HG03108 (cell line): Measurements from ENCODE around the gene SLC12A7.

ENCODE experiments used
- ATAC-seq: cut with Tn5 transposase; IDR thresholded peaks from one replicate; pipeline ENCODE4 v1.9.1; 2021; ENCODE audit warnings: moderate library complexity; ENCODE audit not compliant: unreplicated experiment

SLC12A7 gene

DNA sequence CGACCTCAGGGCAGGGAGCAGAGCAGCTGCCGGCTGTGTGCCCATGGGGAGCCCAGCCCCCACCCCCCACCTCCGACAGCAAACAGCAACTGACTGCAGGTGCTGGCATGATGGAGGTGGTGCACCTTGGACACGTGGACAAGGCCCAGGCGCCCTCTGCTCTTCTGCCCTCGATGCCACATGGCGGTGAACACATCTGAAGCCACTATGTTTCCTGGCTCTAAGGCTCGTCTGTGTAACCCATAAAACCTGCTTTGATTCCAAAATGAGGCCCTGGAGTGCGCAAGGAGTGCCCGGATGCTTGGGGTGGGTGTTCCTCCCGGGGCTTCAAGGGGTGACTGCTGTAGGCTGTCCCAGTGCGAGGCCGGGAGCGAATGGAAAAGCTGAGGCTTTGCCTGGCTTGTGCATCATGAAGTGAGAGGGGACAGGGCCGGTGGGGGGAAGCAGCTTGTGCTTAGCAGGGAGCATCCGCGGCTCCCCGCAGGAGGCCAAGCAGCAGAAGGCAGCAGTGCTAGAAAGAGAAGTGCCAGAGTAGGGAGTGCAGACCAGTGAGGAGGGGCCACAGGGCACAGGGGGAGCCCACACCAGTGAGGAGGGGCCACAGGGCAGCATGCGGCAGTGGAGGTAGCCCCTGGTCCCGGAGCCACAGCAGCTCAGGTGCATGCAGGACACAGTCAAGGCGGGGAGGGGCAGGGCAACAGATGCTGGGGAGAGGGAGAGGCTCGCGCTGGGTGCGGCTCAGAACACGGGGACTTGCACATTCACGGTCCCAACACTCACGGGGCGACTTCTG, 73.2 kb downstream of the SLC12A7 start:
- no peak for ATAC-seq

- no peak for ATAC-seq
These were observed 74.0 kb downstream of the SLC12A7 start for GRCh38 chr5:1037671-1038416.

GRCh38 chr5:1037123-1037670, 74.7 kb downstream of the SLC12A7 start:
- no peak for ATAC-seq

- ATAC-seq = no peak
These were observed 75.2 kb downstream of the SLC12A7 start for GRCh38 chr5:1036504-1037122.

DNA sequence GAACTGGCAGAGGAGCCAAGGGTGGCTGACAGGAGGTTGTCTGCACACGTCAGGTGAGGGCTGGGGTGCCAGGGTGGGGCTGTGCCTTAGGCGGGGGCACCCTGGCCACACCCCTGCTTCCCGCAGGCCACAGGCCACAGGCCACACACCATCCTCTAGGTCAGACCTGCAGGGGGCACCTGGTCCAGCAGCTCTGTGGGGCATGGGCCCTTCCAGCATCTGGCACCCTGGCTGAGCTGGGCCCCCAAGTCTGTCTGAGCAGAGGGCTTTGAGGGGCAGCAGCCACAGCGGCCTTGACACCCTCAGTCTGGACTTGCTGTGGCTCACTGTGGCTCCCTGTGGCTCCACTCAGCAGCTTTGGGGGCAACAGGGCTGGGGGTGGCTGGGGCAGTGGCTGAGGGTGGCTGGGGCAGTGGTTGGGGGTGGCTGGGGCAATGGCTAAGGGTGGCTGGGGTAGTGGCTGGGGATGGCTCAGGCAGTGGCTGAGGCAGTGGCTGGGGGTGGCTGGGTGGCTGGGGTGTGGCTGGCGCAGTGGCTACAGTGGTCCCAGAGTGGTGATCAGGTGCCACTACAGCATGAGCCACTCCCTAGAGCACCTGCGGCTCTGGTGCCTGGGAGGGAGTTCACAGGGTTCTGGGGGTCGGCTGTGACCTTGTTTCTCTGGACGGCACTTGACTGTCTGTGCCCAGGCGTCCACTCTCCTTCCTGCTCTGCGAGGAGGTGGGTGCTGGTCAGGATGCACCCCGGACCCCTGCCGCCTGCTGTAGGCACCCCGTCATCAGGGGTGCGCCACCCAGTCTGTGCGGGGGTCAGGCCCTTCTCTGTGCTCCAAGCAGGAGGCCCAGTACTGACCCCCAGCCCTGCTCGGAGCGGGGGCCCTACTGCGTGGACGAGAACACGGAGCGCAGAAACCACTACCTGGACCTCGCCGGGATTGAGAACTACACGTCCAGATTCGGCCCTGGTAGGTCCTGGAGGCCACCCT, 76.2 kb downstream of the SLC12A7 start:
- ATAC-seq = no peak

DNA sequence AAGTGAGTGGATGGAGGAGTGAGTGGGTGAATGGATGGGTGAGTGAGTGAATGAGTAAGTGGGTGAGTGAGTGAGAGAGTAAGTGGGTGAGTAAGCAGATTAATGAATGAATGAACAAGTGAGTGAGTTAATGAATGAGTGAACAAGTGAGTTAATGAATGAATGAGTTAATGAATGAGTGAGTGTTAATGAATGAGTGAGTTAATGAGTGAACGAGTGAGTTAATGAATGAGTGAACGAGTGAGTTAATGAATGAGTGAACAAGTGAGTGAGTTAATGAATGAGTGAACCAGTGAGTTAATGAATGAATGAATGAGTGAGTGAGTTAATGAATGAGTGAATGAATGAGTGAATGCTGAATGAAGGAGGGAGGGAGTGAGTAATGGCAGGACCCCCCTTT, 76.9 kb downstream of the SLC12A7 start:
- no peak for ATAC-seq

DNA sequence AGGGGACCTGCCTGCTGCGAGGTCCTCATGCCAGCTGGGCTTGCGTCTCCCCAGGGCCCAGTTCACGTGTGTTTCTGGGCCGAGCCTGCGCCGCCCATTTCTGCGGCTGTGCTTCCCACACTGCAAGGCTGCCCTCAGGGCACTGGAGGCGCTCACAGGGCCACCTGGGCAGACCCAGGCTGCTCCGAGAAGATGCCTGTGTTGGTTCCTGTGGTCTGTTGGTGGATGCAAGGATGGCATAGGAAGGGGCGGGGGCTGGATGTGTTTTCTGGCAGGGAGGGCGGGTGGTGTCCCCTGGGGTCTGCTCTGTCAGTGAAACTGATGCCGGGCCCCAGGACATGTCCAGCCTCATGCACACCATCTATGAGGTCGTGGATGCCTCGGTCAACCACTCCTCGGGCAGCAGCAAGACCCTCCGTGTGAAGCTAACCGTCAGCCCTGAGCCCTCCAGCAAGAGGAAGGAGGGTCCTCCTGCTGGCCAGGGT, 77.4 kb downstream of the SLC12A7 start:
- ATAC-seq = no peak

- ATAC-seq = no peak
These were observed 78.0 kb downstream of the SLC12A7 start for GRCh38 chr5:1033606-1034420.

- no peak for ATAC-seq
These were observed 78.7 kb downstream of the SLC12A7 start for GRCh38 chr5:1033178-1033577.

DNA sequence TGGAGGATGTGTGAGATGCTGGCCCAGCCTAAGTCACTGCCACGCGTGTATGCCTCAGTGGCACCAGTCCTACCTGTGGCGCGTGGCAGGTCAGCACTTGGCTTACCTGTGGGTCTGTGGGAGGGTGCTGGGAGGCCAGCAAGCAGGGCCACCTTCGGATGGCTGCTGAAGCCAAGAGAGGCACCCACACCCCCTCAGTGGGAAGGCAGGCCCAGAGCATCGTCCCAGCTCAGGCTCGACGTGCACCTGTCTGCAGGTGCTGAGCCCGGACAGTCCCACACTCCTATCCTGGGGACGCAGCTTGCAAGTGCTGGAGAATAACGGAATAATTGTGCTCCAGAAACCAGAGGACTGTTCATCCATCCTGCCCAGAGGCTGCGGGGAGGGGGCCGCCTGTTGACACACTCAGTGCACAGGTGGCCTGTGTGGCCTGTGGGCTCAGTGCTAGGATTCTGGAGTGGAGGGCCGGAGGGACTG, 79.3 kb downstream of the SLC12A7 start:
- ATAC-seq = no peak

GRCh38 chr5:1032011-1032410, 79.9 kb downstream of the SLC12A7 start:
- ATAC-seq = no peak

DNA sequence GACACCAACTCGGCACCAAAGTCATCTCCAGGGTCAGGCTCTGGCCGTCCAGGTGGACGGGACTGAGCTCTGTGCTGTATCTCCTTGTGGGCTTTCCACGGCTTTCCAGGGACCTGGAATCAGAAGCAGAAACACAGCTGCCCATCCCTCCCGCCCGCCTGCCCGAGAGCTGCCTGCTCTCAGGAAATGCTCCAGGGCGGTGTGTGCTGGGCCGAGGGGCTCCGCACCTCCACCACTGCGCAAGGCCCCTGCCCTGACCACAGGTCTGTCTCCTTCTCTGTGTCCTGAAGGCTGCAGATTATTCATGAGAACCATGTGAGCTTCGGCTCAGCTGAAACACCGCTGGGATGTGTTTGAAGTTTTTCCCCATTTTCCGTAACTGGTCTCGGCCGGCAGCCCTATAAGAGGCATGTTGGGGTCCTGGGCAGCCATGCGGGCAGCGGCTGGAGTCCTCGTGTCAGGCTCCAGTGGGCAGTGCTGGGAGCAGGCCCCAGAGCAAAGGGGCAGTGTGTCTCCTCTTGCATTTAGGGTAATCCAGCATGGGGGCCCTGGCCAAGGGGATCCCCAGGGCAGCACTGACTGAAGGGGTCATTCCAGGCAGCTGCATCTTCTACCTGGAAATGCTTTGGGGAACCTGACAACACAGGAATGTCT, 80.4 kb downstream of the SLC12A7 start:
- ATAC-seq = no peak

DNA sequence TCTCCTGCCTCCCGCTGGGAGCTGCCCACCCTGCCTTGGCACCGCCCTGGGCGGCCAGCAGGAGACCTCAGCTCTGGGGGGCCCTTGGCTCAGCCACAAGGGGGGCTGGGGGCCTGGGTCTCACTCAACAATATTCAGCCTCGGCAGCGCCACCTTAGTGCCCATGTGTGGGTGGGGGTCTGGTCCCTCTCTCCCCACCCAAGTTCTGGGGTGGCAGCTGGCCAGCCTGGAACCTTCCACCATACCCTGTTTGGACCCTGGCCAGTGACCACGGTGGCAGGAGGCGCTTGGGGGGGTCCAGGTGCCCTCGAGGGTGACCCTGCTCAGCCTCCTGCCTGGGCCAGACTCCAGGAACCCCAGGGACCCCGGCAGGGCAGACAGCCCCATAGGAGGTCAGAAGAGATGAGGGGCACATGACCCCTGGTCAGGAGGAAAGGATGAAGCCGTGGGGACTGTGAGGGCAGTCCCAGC, 81.0 kb downstream of the SLC12A7 start:
- no peak for ATAC-seq

GRCh38 chr5:1029945-1030625, 81.8 kb downstream of the SLC12A7 start:
- no peak for ATAC-seq

GRCh38 chr5:1029282-1029944, 82.5 kb downstream of the SLC12A7 start:
- no peak for ATAC-seq

- no peak for ATAC-seq
These were observed 83.2 kb downstream of the SLC12A7 start for GRCh38 chr5:1028481-1029281.
